Vagina (tissue), 2 donors: Measurements from ENCODE around the gene ZNF479.
"Not testable (repeated sequence)": the region's sequence is repeated elsewhere in the genome, so short reads cannot be mapped to it uniquely, and the experiment has no call there.

Experiments used
- CTCF ChIP-seq, 3 experiments: fragments of 450-650 bp in 2 of 3; fragments of 200-600 bp in 1 of 3; sonication (generic) in 1 of 3; IDR thresholded peaks; one replicate each; pipeline ENCODE4 v1.5.1; 2017 to 2019; ENCODE audit warnings: antibody characterized with exemption in 3 of 3, mild to moderate bottlenecking in 2 of 3, moderate library complexity in 2 of 3
- POLR2A ChIP-seq, 2 donors: fragments of 450-650 bp; IDR thresholded peaks; one replicate each; pipeline ENCODE4 v1.6.1; 2017; ENCODE audit warnings: antibody characterized with exemption in 2 of 2, mild to moderate bottlenecking in 2 of 2, moderate library complexity in 2 of 2
- POLR2AphosphoS5 ChIP-seq, 2 donors: sonication (generic); formaldehyde crosslinking; IDR thresholded peaks; one replicate each; pipeline ENCODE4 v1.9.0; 2017; ENCODE audit warnings: antibody characterized with exemption in 2 of 2, mild to moderate bottlenecking in 2 of 2, low read depth in 1 of 2; ENCODE audit not compliant: insufficient read depth in 1 of 2

- not testable (repeated sequence) for TF ChIP-seq CTCF (IDR thresholded peaks at IDR 0.05); POLR2A (IDR thresholded peaks at IDR 0.05); POLR2AphosphoS5 (IDR thresholded peaks at IDR 0.05; ENCODE audit: insufficient read depth in 1 of 2, low read depth in 1 of 2)
These were observed at the start of gene ZNF479 for GRCh38 chr7:57132336-57132735.
